Measurements from ENCODE around the gene AURKAIP1.

The AURKAIP1 gene

GRCh38 chr1:1345860-1346500 is 29.0 kb downstream of the AURKAIP1 start:
- DNase-seq = no peak

- DNase-seq = no peak
Observed at GRCh38 chr1:1345384-1345783, 29.6 kb downstream of the AURKAIP1 start.

GRCh38 chr1:1344655-1345361 is 30.2 kb downstream of the AURKAIP1 start:
- no peak for DNase-seq

- DNase-seq = no peak
Observed at GRCh38 chr1:1343811-1344421, 31.1 kb downstream of the AURKAIP1 start.

- no peak for DNase-seq
Observed at GRCh38 chr1:1342584-1343115, 32.4 kb downstream of the AURKAIP1 start.

- DNase-seq = no peak
Observed at GRCh38 chr1:1342061-1342562, 32.9 kb downstream of the AURKAIP1 start.

GRCh38 chr1:1341549-1342021 is 33.4 kb downstream of the AURKAIP1 start:
- no peak for DNase-seq

- DNase-seq = no peak
Observed at GRCh38 chr1:1340791-1341548, 34.0 kb downstream of the AURKAIP1 start.

- no peak for DNase-seq
Observed at GRCh38 chr1:1340185-1340584, 34.8 kb downstream of the AURKAIP1 start.

GRCh38 chr1:1338278-1338677 is 36.7 kb downstream of the AURKAIP1 start:
- DNase-seq = no peak

- no peak for DNase-seq
Observed at GRCh38 chr1:1337793-1338147, 37.2 kb downstream of the AURKAIP1 start.

- DNase-seq = no peak
Observed at GRCh38 chr1:1336931-1337792, 37.8 kb downstream of the AURKAIP1 start.

GRCh38 chr1:1336446-1336845 is 38.6 kb downstream of the AURKAIP1 start:
- no peak for DNase-seq

GRCh38 chr1:1335792-1336248 is 39.2 kb downstream of the AURKAIP1 start:
- DNase-seq = no peak

GRCh38 chr1:1335283-1335682 is 39.7 kb downstream of the AURKAIP1 start:
- no peak for DNase-seq

GRCh38 chr1:1334835-1335234 is 40.2 kb downstream of the AURKAIP1 start:
- no peak for DNase-seq

GRCh38 chr1:1333551-1334241 is 41.3 kb downstream of the AURKAIP1 start:
- no peak for DNase-seq

- no peak for DNase-seq
Observed at GRCh38 chr1:1332774-1333480, 42.1 kb downstream of the AURKAIP1 start.

GRCh38 chr1:1332031-1332755 is 42.8 kb downstream of the AURKAIP1 start:
- no peak for DNase-seq

Data from KG1 (cell line).